Skeletal muscle cell (primary cell): ENCODE results near the gene COL4A3.
"Not testable (repeated sequence)": the region's sequence is repeated elsewhere in the genome, so short reads cannot be mapped to it uniquely, and the experiment has no call there.

ENCODE experiments used
- DNase-seq: peaks from one replicate; pipeline ENCODE4 v3.0.0-alpha.2; 2010; ENCODE audit warnings: low read depth
- H3K4me3 ChIP-seq: 2 replicates; pipeline ENCODE4 v1.5.1; 2011; ENCODE audit warnings: low read depth, mild to moderate bottlenecking, control low read depth, low read length, moderate library complexity

COL4A3 gene

DNA sequence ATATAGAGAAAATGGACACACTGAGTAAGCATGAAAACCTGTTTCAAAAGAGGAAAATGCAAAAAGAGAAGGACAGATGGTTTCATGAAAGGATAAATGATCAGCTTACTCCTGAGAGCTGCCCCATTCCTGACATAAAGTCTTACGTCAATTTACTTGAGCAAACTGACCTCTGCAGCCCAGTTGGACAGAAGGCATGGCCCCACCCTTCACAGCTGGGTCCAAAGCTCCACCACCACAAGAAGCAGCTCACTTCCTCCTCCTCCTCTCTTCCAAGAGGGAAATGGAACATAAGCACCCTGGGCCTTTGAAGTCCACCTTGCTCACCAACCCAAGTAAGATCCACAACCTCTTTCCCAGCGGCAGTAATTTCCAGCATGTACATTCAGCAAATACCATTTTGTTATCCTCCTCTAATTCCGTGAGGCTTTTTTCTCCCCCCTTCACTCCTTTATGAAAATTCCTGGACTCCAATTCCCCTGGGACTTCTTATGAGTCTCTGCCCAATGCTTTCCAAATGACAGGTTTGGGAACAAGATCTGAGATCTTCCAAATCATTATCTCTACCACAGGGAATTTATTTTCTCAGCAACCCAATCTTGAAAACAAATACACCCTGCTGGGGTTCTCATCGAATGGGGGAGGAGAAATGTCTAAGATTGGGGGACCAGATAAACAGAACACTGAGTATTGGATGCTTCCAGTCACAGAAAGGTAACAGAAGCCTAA, 10.5 kb upstream of the COL4A3 start:
- no peak for DNase-seq
- no peak overlapping the region for H3K4me3 ChIP-seq

GRCh38 chr2:227154986-227155774, 9.2 kb upstream of the COL4A3 start:
- DNase-seq, result peak; percentile 73
- no peak overlapping the region for H3K4me3 ChIP-seq

DNA sequence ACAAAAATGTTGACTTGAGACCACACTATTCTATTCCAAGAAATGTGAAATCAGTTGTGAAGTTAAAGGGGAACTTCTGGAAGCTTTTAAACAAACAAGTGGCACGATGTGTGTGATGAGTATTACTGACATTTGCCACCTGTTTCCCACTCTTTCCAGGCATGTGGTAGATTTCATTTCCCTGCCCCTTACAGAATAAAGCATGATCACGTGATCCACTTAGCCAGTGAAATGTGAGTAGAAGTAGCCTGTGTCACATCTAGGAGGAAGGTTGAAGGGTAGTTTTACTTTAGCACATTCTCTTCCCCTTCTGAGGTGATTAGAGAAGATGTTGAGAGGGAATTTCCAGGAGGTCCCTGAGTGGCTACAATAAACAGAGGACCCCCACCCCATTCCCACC, 4.3 kb upstream of the COL4A3 start:
- no peak for DNase-seq
- no peak overlapping the region for H3K4me3 ChIP-seq

DNA sequence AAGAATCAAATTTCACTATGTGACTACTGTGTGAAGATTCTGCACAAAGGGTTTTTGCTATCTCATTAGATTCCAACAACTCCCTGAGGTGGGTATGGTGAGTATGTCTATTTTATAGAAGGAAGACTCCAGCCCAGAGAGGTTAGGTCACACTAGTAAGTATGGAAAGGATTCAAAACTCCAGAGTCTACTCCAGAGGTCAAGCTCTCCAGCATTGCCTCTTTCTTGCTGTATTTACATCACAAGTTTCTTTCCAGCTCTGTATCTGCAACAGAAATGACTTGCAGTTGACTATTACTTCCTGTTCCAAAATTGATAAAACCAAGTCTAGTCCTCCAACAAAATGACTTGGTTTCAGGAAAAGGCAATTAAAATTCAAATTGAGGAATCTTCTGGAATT, 2.5 kb upstream of the COL4A3 start:
- no peak overlapping the region for H3K4me3 ChIP-seq
- DNase-seq, result no peak

DNA sequence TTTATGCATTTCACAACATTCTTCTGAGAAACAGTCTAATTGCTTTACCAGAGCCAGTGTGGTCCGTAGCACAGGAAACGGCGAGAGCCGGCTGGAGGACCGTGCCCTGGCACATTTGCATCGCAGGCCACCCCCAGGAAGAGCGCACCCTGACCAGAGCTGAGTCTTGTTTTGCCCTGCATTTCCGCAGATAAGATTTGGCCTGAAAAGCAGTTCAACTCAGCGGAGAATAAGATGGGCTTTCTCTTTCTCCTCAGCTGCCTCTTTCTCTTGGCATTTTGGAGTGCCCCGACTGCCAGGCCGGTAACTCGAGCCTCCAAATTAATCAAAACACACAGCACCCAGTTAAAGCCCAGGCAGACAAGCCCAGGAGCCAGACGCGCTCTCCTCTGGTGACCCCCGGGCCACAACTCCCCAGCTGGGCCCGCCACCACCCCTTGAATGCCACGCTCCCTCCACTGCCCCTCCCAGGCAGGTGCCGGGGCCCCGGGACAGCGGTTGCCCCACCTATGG, 883 bp upstream of the COL4A3 start:
- H3K4me3 ChIP-seq, result peak overlapping the region; percentile 44
- no peak for DNase-seq

GRCh38 chr2:227164763-227165291, 403 bp downstream of the COL4A3 start:
- no peak for DNase-seq

GRCh38 chr2:227171779-227172178, 7.4 kb downstream of the COL4A3 start:
- H3K4me3 ChIP-seq, DNase-seq: not testable (repeated sequence)

More at GRCh38 chr2:227164763-227165291, 403 bp downstream of the COL4A3 start:
- peak overlapping the region; percentile 44 for H3K4me3 ChIP-seq

DNA sequence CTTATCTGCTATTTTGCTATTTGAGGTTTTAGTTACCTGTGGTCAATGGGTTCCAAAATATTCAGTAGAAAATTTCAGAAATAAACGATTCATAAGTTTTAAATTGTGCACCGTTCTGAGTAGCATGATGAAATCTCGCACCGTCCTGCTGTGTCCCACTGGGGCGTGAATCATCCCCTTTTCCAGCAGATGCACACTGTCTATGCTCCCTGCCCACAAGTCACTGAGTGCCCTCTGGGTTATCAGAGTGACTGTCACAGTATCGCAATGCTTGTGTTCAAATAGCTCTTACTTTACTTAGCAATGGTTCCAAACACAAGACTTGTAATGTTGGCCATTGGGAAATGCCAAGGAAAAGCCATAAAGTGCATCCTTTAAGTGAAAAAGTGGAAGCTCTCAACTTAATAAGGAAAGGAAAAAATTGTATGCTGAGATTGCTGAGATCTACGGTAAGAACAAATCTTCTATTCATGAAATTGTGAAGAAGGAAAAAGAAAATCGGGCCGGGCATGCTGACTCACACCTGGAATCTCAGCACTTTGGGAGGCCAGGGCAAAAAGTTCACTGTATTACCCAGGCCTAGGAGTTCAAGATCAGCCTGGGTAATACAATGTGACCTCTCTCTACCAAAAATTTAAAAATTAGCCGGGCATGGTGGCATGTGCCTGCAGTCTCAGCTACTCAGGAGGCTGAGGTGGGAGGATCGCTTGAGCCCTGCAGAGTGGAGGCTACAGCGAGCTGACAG, 13.3 kb downstream of the COL4A3 start:
- no peak overlapping the region for H3K4me3 ChIP-seq
- no peak for DNase-seq

DNA sequence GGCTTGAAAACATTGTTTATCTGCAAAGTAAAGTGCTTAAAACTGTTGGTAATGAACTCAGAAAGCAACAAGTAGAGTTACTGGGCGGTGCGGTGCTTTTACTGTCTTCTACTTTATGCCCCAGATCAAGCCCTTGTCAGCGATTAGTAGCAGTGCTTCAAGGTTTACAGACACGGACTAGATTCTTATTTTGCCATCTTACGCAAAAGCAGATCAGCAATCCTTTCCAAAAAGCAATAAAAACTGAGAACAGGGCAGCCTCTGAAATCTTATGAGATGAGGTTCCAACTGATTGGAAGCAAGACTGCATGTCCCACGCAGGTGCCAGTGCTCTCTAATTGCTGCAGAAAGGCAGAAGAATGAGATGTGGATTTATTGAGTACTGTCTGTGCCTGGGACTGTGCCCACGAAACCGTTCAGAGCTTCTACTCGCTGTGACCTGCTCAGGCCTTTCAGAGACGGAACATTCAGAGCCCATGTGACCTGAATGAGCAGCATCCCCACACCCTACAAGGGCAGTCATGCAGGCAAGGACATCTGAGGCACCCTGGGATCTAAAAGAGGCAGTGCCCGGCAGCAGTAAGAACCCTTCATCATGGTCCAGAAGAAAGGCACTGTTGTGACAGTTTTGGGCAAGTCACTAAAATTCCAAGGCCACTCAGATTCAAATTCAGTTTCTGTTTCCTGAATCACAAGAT, 15.7 kb downstream of the COL4A3 start:
- H3K4me3 ChIP-seq, result no peak overlapping the region

GRCh38 chr2:227180770-227181169, 16.3 kb downstream of the COL4A3 start:
- DNase-seq, result no peak
- H3K4me3 ChIP-seq, result no peak overlapping the region

More for the DNA sequence above, 15.7 kb downstream of the COL4A3 start:
- no peak for DNase-seq

GRCh38 chr2:227182765-227183164, 18.3 kb downstream of the COL4A3 start:
- H3K4me3 ChIP-seq, result no peak overlapping the region

GRCh38 chr2:227183657-227184367, 19.4 kb downstream of the COL4A3 start:
- H3K4me3 ChIP-seq, result no peak overlapping the region
- no peak for DNase-seq

More at GRCh38 chr2:227182765-227183164, 18.3 kb downstream of the COL4A3 start:
- DNase-seq, result no peak

GRCh38 chr2:227185615-227186232, 21.3 kb downstream of the COL4A3 start:
- no peak for DNase-seq
- H3K4me3 ChIP-seq, result no peak overlapping the region

- DNase-seq, result no peak
- no peak overlapping the region for H3K4me3 ChIP-seq
Measured at GRCh38 chr2:227186751-227187150, 22.3 kb downstream of the COL4A3 start.

DNA sequence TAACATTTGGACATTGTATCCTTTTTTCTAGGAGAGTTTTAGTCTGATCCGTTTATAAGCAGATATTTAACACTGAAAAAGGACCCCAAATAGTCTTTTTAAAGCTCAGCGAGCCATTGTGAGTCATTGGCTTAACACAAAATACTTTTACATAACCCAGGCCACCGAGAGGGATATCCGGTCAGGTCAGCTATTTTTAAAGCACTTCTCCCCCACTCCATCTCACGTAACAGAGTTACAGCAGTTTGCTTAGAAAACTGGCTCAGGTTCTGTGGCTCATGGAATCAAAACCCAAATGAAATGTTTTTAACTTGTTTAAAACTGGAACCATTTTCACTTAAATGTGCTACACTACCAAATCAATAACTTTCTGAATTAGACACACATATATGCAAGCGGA, 23.9 kb downstream of the COL4A3 start:
- peak; percentile 11 for DNase-seq

GRCh38 chr2:227191367-227191766, 26.9 kb downstream of the COL4A3 start:
- H3K4me3 ChIP-seq, result no peak overlapping the region
- peak; percentile 9 for DNase-seq

More for the DNA sequence above, 23.9 kb downstream of the COL4A3 start:
- H3K4me3 ChIP-seq, result no peak overlapping the region

- DNase-seq, result peak; percentile 11
Measured at GRCh38 chr2:227192491-227192890, 28.1 kb downstream of the COL4A3 start.

DNA sequence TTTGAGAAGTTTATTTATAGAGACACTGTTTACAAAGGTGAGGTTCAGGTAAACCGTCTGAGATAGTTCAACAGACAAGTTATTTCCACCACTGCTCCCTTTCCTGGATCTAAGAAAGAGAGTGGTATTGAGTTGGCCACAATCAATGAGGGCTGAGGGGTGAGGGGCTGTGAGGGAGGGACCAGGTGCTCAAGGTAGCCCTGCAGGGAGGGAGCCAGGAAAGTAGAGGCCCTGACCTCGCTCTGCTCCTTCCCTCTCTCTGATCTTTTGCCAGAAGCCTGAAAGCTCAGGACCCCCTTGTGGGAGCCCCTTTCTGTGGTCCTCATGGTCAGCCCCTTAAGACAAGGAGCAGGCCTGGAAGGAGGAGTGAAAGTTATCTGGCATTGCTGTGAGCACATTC, 29.8 kb downstream of the COL4A3 start:
- H3K4me3 ChIP-seq, result no peak overlapping the region
- DNase-seq, result no peak

More at GRCh38 chr2:227192491-227192890, 28.1 kb downstream of the COL4A3 start:
- no peak overlapping the region for H3K4me3 ChIP-seq
